ENCODE results near the gene TCF7L2.
A peak's percentile ranks its signal among the peaks of the same experiment; 100 is the strongest.

The TCF7L2 gene

DNA sequence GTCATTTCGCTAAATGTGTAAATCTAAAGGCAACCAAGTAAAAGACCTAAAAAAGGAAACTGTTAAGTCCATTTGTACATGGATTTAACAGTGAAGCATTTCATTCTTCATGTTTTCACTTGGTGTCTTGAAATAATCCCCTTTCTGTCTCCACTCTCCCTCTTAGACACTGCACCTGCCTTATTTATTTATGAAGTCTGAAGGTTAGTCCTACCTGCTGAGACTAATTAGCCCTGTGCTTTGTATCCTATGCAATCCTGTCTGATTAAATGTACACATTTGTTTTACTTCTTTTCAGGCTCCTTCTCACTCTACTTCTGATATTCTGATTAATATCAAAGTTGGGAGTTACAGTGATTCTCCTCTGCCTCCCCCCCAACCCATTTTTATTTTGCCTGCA lies 1.9 kb upstream of the TCF7L2 start:
- DNase-seq (ENCODE audit: low spot score) = no peak

DNA sequence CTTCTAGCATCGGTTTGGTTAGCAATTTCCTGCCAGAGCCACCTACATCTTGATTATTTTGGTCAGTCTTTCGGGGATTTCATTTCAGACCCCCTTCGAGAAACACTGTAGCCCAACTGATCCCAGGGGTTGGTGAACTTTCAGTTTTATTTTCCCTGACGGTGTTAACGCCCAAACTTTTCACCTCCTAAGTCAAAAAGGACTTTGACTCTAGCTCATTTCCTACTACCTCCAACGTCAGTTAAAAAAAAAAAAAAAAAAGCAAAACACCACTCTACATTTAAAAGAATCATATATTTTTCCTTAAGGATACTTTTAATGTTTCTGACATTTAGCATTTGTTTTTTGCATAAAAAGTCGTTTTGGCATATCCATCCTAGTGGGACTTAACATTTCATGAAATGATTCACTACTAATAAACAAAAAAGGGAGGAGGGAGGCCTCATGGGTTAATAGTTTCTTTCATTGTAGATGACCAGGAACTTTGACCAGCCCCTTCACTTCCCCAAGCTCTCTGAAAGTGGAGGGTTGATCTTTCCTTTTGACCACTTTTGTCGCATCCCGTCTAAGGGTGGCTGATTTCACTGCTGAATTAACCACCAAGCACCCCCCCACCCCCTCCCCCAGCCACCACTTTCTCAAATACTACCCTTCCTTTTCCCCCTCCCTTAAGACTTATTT lies 764 bp upstream of the TCF7L2 start:
- no peak for DNase-seq (ENCODE audit: low spot score)

DNA sequence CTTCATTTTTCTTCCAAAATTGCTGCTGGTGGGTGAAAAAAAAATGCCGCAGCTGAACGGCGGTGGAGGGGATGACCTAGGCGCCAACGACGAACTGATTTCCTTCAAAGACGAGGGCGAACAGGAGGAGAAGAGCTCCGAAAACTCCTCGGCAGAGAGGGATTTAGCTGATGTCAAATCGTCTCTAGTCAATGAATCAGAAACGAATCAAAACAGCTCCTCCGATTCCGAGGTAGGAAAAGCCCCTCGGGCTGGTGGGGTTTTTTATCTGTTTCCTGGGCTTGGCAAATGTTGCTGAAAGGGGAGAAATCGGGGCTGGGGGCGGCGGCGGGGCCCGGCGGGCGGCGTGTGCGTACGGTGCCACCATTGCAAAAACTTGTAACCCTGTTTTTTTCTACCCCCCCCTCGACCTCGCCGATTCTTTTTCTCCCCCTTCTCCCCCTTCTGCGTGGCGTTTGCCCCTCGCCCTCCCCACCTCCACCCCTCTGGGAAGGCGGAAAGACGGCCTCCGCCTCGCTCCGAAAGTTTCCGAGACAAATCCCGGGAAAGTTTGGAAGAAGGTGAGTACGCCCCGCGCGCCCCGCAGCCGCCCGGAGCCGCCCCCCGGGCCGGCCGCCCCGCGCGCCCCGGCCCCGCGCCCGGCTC lies 789 bp downstream of the TCF7L2 start:
- DNase-seq (ENCODE audit: low spot score) = no peak

DNA sequence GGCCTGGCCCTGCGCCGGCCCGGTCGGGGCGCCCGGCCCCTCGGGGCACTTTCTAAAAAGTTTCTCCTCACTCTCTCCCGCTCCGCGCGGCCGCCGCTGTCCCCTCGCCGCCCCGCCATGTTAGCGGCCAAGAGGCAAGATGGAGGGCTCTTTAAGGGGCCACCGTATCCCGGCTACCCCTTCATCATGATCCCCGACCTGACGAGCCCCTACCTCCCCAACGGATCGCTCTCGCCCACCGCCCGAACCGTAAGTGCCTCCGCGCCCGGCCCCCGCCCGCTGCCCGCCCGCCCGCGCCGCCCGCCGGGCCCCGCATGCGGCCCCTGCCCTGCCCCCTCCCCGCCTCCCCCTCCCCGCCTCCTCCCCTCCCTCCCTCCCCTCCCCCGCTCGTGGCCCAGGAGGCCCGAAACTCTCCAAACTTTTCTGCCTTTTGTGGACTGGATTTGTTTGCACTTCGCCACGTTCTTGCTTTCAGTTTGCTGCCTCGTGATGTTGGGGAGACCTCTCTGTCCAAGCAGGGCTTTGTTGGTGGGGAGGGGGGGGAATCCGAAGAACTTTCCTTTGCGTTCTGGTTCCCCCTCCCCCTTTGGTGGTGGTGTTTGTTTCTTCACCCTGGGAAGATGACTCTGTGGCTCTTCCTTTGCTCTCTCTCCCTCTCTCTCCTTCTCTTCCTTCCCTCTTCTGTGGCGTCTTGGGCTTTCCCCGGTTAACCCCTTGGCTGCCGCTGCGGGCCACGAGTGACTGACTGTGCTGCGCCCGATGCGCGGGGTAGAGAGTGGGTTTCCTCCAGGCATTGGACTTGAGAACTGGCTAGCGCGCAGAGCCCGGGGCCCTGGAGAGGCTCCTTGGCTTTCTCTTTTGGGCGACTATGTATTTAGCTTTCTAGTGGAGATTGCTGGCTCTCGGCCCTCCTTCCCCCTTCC lies 1.6 kb downstream of the TCF7L2 start:
- peak; percentile 23 for DNase-seq (ENCODE audit: low spot score)

DNA sequence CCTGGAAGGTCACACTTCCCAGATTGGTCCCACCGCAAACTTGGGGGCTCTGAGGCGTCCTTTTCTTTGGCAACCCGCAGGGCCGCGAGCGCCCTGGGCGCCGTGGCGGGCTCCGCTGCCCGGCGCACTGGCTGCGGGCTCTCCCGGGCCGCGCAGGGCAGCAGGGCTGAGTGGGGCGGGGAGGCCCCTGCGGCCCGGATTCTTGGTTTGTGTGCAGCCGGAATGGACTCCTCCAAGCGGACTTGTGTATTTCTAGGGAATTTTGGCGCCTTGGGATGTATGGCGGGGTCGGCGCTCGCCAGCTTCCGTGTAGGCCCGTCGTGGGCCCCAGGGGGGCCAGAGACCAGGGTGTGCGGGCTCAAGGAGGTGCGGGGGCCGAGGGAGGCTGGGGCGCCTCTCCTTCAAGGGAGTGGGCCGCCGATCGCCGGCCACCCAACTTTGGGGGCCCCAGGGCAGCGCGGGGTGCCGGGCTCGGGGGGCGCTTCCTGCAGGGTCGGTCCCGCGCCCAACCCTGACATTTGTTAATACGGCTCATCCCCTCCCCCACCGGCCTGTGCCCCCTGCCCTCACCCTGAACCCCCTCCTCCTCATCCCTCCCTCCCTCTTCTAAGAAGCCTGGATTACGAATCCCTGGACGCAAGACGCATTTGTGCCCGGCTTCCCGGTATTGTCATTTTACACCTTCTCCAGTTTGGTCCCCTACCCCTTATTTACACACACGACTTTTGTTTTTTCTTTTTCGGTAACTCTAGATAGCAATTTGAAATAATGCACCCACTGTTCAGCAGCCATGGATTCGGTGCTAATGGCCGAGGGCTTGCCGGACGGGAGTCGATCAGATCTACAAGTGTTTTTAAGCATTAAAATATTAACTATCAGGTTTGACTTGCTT lies 2.5 kb downstream of the TCF7L2 start:
- no peak for DNase-seq (ENCODE audit: low spot score)

DNA sequence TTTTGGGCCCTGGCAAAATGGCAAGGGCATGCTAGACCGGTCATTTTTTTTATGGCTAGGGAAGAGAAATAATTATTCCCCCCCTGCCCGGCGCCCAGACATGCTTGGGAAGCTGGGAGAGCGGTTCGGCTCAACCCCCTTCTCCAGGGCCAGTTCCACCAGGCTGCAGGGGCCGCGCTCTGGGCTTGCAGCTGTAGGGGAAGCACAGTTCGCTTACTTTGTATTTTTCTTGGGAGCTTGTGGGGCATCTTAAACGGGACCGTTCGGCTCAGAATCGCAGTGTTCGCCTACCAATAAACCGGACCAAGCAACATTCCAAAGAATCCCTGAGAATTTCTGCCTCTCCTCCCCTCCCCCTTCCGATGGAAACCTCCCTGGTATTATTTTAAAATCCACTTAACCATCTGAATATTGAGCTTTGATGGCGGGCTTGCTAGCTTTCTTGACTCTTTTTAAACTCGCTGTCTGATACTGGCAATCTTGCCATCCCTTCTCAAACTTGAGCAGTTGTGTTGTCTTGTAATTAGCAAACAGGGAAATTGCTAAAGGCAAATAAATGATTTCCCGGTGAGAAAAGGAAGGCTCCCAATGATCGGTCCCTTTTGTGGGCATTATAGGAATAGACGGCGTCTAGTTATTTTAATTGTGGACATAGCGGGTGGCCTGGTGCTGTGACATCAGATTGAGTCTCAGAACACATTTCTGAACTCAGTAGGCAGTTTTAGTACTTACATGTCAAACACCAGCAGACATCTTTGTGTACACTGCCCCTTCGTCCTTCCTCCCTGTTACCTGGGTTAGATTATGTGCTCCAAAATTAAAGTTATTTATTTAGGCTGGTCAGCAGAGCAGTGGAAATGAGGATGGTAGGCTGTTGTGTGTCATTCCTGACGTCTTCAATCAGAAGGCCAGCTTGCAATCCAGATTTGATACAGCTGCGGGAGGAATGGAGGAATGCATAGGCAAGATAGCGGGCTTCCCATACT lies 3.4 kb downstream of the TCF7L2 start:
- no peak for DNase-seq (ENCODE audit: low spot score)

DNA sequence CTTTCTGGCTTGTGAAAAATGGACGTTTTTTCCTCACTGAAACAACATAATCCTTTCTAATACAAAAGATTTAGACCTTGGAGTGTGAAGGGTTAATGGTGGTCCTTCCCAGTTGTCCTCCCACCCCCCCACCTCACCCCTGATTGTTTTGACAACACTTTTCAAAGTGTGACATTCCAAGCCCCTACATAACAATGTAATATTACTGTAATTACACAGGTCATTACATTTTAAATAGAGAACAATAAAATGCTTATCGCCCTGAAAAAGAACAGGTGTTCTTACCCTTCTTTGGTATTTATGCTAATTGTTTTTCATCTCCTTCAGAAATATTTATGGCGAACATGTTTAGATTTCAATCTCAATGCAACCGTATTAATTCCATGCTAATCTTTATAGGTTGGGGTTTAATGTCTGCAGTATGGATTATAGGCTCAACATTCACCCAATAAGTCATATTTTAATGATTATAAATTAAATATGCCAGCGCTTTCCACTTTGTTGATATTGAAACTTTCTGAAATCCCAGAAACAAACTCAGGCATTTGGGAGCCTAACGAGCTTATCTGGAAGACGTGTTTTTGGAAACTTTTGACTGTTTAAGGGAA lies 5.0 kb downstream of the TCF7L2 start:
- no peak for DNase-seq (ENCODE audit: low spot score)

DNA sequence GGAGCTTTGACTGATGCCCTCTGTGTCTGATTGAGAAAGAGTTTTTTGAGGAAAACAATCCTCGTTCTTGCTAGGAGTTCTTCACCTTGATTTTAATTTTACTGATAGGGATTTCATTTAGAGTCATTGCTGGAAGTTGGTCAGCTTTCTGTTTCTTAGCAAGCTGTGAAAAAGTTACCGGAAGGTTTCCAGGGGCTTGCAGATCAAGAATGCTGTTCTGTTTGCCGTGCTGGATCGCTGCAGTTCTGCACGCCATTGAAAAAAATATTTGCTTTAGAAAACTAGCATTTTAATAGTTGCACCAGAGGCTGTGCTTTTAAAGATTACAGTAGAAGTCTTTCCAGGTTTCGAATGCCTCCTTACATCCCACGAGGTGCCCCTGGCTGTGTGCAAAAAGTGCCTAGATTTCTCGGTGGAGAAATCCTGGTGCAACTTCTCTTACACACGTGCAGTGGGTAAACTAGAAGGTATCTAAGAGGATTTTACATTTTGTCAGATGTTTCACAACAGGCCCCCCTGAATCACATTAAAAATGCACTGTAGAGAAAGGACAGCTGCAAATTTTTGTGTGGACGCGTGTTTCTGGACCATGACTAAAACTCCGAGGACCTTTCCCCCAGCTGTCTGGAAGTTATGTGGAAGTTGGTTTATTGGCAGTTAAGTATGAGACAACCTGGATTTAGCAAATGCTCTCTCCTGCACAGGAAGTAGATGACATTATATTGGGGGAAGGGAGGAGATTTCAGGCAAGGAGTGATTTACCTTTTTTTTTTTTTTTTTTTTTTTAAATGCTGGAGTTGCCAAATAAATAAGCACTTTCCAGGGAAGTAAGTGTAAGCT lies 5.8 kb downstream of the TCF7L2 start:
- no peak for DNase-seq (ENCODE audit: low spot score)

DNA sequence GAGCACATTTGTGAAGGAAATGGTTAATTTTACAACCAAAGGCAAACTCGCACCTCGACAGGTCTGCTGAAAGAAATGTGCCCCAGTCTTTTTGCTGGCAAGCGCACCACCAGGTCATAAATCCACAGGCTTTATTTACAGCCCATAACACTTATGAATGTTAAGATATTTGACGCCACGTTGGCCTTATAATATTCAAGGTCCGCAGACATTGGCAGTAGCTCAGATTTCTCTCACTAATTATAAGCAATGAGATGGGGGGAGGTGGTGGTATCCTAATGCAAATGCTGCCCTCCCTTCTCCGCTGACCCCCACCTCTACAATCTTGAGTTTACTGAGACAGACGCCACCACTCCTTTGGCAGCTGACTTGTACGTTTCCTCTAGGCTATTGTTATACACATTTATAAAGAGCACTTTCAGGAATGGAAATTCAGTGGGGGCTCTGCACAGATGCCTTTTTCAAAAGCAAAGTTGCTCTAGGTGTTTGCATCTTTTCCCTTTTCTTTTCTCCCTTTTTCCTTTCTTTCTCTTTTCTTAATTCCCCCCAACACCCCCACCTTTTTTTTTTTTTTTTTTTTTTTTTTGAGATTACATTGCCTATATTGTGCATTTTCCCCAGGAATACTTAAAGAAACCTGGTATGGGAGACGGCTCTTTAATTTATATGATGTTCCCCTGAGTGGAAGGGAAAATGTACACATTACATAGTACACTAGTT lies 6.7 kb downstream of the TCF7L2 start:
- no peak for DNase-seq (ENCODE audit: low spot score)

DNA sequence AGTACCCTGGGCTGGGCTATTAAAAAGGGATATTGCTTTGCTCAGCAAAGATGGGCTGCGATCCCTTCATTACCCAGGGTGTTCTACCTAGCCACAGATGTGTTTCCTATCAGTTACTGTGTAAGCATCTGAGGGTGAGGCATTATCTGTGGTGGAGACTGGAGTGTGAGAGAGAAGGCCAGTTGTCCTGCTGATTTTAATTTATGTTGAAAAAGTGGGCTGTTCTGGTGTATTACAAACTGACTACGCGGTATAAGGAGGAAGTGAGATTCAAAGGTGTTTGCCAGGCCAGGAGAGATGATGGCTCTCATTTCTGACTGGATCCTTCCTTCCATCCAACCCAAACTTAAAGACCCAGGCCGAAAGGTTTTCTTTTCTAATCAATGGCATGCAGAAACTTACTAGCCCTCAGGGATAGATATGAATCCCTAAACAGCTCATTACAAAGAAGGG lies 7.6 kb downstream of the TCF7L2 start:
- no peak for DNase-seq (ENCODE audit: low spot score)

DNA sequence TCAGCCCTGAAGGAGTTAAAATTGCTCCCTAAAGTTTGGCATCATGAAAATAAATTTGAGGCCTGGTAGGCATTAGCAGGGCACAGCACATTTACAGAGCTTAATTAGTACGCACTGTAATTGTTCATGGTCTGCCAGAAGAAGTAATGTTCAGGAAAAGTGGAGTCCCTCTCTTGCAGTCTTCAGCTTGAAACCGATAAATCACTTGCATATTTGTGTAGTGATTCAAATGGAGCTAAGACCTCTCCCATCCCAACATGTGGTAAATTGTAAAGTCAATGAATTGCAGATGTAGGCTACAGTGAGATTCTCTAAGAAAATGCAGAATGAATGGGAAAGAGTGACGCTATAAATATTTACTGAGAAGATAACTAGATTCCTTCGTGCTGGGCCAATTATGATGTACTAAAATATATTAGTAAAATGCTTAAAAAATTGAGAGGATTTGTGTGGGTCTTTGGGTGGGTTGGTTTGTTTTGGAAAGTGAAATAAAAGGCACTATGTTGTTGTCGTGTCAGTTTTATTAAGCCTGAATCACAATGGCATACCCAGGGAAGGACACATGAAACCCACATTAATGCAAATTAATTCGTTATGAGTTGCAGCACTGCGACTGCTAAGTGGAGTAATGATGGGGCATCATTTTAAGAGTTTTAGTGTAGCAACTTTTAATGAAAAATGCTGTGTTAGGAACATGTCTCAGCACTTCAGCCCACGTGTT lies 8.4 kb downstream of the TCF7L2 start:
- DNase-seq (ENCODE audit: low spot score) = no peak

DNA sequence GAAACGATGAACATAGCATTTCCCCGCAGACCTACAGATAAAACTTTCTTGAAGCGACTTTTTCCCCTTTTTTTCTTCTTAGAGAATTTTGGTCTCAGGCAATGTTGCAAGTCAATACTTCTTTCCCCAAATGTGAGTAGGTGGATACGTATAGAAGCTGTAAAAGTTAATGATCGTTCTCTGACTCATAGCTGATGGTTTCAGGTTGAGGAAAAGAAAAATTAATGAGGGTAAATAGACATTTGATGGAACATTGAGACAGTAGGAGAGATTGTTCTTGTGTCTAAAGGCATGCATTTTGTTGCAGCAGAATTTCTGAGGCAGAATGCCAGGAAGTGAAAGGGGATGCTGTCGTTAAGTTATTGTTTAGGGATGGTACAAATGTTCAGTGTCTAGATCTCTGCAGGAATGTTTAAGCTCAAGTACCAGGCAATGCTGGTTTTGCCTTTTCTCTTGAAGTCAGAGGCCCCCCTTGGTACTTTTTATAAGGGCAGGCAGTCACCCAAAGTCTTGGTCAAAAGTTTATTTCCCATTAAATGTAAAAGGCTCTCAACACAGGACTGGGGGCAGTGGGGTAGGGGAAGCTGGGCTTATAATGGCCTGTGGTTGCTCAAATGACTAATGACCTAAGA lies 9.3 kb downstream of the TCF7L2 start:
- no peak for DNase-seq (ENCODE audit: low spot score)

DNA sequence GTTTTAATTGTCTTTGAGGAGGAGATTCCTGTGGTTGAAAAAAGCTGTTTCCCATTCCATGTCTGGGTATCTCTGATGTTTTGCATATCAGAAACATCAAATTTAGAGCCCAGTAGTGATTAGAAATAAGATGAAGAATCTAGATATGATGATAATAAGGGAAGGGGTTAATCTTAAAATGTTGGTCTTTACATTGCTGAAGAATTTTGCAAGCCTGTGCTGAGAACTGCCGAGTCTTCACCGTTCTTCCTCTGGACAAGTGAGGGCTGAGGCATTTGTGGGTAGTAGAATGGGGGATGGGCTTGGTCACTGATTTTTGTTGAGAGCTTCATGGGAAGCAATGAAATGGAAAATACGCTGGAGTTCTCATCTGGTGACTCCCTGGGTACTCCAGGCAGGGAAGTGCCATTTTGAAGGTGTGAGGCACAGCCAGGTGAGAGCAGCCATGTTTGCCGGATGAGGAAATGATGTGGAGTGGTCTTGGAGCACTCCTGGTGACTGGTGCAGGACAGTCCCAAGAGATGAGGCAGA lies 10.2 kb downstream of the TCF7L2 start:
- no peak for DNase-seq (ENCODE audit: low spot score)

DNA sequence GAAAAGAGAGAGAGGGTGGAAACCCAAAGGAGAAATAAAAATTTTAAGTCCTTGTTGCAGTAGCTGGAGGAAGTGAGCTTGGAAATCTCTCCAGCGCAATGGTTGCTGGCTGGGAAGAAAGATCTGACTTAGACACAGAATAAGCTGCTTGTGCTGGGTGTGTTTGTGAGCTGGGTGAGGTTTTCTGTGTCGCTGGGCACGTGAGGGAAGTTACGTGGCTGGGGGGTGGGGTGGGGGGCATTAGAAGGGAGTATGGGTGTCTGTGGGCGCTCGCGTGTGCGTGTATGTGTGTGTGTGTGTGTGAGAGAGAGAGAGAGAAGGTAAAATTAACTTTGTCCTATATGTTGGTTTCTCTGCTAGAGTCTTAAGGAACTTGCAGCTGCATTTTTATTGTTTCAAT lies 11.6 kb downstream of the TCF7L2 start:
- no peak for DNase-seq (ENCODE audit: low spot score)

DNA sequence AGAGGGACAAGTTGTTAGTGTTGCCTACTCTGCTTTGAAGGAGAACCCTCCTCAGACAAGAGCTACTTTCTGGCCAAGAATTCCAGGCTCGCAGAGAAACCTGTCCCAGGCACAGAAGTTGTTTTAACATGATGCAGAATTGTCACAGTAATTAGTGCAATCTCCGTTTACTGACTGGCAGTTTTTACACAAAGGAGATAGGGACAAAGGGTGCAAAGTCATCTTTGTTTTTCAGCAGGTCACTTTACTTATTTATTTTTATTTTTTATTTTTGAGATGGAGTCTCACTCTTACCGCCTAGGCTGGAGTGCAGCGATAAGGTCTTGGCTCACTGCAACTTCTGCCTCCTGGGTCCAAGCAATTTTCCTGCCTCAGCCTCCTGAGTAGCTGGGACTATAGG lies 12.3 kb downstream of the TCF7L2 start:
- no peak for DNase-seq (ENCODE audit: low spot score)

DNA sequence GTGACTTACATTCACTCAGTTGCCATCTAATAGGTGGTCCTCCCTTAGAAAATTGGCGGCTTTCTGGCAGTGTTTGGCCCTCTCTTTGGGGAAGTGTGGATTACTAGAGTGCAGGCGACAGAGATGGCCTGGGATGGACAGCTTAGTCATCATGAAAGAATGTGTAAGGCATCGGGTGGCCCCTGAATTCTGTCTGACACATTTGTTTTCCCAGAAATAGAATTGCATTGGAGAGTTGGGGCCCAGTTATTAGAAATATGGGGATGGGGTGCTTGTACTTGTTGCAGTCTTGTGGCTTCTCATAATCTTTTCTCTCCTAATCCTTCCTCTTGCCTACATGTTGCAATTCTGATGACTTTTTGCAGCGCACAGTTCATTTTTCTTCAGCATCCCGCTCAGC lies 13.8 kb downstream of the TCF7L2 start:
- no peak for DNase-seq (ENCODE audit: low spot score)

DNA sequence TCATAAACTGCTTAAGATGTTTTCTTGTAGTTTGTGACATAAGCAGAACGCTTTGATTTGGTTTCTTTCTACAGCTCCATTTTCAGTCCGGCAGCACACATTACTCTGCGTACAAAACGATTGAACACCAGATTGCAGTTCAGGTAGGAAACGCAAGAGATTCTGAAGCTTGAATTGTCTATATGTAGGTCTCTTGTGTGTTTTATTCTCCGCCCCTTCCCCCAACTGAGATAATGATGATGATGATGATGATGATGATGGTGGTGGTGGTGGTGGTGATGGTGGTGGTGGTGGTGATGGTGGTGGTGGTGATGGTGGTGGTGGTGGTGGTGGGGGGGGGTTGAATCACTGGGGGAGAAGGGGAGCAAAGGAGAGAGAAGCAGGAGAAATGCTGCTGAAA lies 14.4 kb downstream of the TCF7L2 start:
- DNase-seq (ENCODE audit: low spot score) = no peak

Data from CD4-positive, alpha-beta T cell treated with Interleukin-6 at 100 ng/mL for 8 hours (primary cell).